HG03175 (cell line): Measurements from ENCODE around the gene DHRS7.
"Not testable (repeated sequence)": the region's sequence is repeated elsewhere in the genome, so short reads cannot be mapped to it uniquely, and the experiment has no call there.

ENCODE experiments used
- ATAC-seq: cut with Tn5 transposase; IDR thresholded peaks from one replicate; pipeline ENCODE4 v1.9.1; 2021; ENCODE audit warnings: mild to moderate bottlenecking, moderate library complexity; ENCODE audit not compliant: unreplicated experiment

DHRS7 gene

GRCh38 chr14:60151715-60152114 is 13.5 kb downstream of the DHRS7 start:
- peak; percentile 91 for ATAC-seq

DNA sequence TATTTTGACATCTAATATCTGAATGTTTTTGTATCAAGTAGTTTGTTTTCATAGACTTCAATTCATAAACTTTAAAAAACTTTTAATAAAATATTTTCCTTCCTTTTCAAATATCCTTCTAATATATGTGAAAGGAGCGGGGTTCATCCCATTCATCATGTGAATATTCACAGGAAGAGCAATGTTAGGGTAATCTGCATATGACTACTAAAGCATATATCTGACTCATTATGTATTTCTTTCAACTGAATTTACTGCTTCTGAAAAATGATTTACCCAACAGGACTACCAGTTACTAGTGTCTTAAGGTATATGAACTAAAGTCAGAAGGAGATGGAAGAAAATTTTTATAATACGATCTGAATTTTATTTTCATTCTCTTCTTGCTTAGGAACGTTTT is 30.5 kb downstream of the DHRS7 start:
- ATAC-seq: no peak

- ATAC-seq: no peak
These were observed 31.7 kb downstream of the DHRS7 start for GRCh38 chr14:60133487-60133886.

GRCh38 chr14:60125918-60126317 is 39.3 kb downstream of the DHRS7 start:
- ATAC-seq: no peak

GRCh38 chr14:60116181-60116580 is 49.0 kb downstream of the DHRS7 start:
- ATAC-seq: no peak

- no peak for ATAC-seq
These were observed 50.3 kb downstream of the DHRS7 start for GRCh38 chr14:60114881-60115280.

- ATAC-seq: no peak
These were observed 53.5 kb downstream of the DHRS7 start for GRCh38 chr14:60111732-60112131.

- no peak for ATAC-seq
These were observed 57.7 kb downstream of the DHRS7 start for GRCh38 chr14:60107477-60107876.

DNA sequence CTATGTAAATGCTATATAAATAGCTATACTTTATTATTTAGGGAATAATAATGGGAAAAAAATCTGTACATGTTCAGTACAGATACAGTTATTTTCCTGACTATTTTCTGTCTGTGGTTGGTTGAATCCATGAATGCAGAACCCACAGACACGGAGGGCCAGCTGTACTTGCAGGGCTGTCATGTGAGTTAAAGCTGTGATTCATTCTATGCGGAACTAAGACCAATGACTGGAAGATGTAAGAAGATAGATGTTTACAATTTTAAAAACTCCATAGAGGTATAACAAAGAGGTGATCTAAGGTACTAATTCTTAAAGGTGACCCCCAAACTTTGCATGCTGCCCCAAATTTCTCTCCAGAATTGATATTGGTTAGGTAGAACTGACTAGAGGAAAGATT is 58.9 kb downstream of the DHRS7 start:
- no peak for ATAC-seq

DNA sequence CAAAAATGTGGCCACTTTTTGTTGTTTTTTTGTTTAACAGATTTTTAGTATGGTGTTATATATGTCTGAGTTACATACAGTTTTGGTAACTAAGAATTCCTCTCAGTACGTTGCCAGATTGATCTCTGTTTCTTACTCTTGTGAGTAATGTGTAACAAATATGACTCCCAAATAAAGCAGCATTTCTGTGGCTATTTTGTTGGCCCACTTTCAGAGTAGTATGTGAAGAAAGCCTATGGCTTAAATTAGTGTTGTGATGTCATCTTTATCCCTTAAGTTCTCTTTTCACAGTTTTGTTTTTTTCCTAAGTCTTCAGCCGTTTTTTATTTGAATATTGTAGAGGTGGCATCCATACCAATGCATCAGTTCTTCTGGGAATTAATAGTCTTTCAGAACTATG is 62.8 kb downstream of the DHRS7 start:
- no peak for ATAC-seq

DNA sequence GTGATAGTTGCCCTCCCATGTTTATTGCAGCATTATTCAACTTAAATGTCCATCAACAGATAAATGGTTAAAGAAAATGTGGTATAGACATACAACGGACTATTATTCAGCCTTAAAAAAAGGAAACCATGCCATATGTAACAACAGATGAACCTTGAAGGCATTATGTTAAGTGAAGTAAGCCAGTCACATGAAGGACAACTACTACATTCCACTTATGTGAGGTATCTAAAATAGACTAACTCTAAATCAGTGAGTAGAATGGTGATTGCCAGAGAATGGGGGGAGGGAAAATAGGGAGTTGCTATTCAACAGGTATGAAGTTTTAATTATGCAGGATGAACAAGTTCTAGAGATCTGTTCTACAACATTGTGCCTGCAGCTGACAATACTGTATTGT is 63.4 kb downstream of the DHRS7 start:
- no peak for ATAC-seq

- ATAC-seq: not testable (repeated sequence)
These were observed 65.3 kb downstream of the DHRS7 start for GRCh38 chr14:60099855-60100254.

- ATAC-seq: no peak
These were observed 67.2 kb downstream of the DHRS7 start for GRCh38 chr14:60097974-60098373.

DNA sequence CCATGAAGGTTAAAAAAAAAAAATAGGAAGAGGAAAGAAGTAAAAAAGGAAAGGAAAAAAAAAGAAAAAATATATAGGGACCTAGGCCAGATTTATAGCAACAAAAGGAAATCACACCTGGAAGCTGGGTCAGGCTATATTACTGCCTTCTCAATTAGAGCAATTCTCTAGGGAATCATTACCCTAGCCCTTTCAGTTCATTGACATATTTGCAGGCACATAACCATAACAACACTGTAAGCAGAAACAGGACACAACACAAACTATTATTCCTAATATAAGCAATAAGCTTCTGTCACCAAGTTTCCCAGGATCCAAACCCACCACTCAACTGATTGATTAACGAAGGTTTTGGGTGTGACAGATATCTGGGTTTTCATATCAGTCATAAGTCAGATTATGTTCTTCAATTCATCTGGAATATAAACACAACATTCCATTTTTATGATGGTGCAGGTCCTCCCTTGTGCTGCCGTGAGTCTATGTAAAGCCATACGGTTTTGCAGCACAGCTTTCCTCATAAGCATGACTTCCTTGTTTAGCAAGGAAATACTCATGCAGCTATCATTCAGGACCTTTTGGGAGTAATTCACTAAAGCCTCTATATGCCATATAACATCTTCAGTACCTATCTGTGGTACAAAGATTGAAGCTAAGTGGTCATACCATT is 69.3 kb downstream of the DHRS7 start:
- ATAC-seq: no peak

- no peak for ATAC-seq
These were observed 70.0 kb downstream of the DHRS7 start for GRCh38 chr14:60095231-60095630.

DNA sequence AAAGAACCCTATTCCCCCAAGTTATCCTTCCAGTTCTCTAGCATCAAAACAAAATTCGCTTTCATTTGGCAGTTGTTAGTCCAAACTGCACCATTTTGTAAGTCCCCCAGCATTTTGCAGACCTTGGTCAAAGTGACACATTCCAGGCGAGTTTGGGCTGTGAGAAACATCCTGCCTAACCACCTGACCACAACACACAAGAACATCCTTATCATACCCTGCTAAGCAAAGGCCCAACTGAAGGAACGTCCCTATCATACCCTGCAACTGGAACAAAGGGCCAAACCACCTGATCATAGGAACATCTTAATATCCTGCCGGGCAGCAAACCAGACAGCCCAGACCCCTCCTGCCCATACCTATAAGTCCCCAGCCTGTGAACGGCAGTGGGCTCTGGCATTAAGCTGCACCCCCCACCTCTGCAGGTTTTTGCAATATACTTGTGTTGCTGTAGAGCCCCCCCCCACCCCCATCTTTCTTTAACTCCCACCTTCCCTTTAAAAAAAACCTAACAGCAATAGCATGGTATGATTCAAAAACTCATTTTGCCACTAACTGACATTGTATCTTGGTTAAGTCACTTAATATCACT is 70.8 kb downstream of the DHRS7 start:
- ATAC-seq: no peak
